ENCODE data around the gene C3orf49.
A peak's percentile ranks its signal among the peaks of the same experiment; 100 is the strongest.

Gene C3orf49

DNA sequence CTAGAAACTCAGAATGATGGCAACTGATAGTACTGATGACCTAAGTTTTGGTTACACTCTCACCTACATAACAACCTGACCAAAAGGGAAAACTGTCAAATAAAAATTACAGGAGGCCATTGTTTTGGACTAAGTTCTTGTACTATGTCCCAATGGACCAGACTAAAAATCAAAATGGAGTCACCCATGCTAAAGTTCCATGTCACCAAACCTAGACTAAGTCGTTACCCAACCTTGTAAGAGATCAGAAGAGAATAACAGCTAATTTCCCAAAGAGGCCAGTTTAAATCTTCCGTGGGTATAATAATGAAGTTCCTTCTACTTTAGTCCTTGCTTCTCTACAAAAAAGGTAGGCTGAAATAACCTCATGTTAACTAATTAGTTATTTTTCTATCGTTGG, 32.2 kb downstream of the C3orf49 start:
- DNase-seq (ENCODE audit: low spot score) = no peak

DNA sequence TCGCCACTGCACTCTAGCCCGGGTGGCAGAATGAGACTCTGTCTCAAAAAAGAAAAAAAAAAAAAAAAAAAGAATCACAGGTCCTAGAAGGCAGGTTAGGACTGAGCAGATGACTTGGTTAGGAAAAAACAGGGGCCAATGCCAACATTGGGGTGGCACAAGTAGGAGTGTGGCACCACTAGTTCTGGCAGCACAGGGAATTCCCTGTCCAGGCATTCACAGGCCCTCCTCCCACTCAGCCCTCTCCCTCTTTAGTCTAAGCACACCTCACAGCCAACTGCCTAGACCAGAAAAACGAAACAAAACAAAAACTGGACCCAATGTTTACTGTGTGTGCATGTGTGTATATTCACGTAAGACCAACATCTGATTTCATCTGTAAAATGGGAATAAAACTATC, 34.0 kb downstream of the C3orf49 start:
- no peak for DNase-seq (ENCODE audit: low spot score)

- no peak for DNase-seq (ENCODE audit: low spot score)
These were observed 36.3 kb downstream of the C3orf49 start for GRCh38 chr3:63855333-63855940.

GRCh38 chr3:63857311-63857710, 38.2 kb downstream of the C3orf49 start:
- no peak for DNase-seq (ENCODE audit: low spot score)

DNA sequence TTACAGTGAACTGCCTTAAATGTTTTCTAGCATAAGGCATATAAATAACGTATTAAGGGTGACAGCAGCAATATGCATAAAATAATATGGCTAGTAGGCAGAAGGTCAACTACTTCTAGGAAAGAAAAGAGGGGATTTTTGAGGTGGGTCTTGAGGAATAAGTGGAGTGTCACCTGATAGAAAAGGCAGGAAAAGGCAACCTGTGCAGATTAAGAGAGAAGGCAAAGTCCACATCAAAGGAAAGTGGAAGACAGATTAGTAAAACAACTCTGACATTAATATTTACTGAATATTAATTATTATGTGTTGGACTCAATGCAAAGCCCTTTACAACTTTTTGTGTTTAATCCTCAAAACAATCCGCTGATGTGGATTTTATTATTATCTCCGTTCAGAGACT, 41.7 kb downstream of the C3orf49 start:
- no peak for DNase-seq (ENCODE audit: low spot score)

DNA sequence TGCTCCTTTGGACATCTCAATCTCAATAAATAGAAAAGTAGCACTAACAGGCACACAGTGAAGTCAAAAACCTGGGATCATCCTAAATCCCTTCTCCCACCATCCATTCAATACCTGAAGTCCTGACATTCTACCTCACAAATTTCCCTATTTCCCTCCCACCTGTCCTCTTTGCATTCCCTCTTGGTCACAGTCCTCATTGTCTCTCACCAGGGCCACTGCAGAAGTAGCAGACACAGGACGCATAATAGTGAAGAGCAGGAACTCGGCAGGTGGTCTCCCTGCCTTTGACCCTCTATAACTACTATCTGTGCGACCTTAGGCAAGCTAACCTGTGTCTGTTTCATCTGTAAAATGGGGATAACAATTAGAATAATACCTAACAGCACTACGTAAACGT, 42.2 kb downstream of the C3orf49 start:
- DNase-seq (ENCODE audit: low spot score) = no peak

- peak; percentile 10 for DNase-seq (ENCODE audit: low spot score)
These were observed 43.7 kb downstream of the C3orf49 start for GRCh38 chr3:63862804-63863149.

GRCh38 chr3:63863150-63864007, 44.3 kb downstream of the C3orf49 start, which contains the start of the genes ATXN7 and THOC7:
Gene ATXN7 (plus strand): TSS chr3:63863867. CDS start chr3:63912599, 48,732 bp downstream.
Gene THOC7 (minus strand): TSS chr3:63863805. CDS start chr3:63863790, 15 bp downstream.
- peak; percentile 78 for DNase-seq (ENCODE audit: low spot score)

DNA sequence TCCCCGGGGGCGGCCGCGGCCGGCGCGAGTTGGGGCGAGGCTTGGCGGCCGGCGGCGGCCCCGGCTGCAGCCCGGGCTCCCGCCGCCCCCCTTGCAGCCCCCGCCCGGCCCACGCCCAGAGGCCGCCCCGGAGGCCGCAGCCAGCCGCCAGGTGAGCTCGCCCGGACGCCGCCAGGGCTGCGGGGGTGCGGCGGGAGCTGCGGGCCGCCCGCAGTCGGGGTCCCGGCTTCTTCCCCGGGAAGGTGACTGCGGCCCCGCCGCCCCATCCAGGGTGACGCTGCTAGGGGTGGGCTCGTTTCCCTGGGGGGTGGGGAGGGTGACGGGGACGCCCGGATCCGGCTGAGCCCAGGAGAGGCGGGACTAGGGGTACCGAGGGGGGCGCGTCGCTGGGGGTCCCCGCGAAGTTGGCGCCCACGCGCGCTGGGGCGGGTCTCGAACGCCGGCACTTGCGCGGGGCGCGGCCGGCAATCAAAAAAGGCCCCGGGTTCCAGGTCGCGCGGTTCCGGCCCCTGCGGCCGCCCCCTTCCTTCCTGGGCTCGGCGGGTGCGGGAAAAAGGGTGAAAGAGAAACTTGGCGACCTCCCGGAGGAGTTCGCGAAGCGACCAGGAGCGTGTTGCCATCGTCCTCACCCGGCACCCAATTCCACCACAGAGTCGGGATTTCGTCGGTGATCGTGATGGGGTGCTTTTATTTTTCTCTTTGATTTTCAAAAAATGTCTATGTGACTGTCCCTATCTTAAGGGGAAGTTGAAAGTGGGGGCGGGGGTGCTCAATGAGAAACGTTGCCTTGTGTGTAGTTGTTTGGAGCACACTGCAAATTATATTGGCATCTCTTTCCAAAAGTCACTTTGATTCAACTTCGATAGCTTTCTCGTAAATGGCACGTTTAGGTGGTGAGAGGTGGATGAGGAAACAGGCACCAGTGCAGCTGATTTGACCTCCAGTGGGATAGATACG, 45.2 kb downstream of the C3orf49 start:
- peak; percentile 57 for DNase-seq (ENCODE audit: low spot score)

DNA sequence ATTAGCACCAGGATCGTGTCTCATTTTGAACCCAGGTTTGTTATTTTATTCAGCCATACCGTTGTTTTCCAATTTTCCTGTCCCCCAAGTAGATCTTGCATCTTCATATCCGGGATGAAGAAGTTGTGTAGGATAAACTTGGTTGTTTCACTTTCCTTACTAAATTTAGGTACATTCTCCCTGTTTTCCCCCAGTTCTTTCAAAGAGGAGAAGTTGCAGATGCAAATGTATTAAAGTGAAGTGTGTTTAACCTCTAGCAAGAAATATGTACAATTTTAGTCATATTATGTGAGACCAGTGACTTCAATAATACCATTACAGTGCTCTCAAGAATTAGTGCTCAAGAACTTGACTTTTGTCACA, 45.8 kb downstream of the C3orf49 start:
- DNase-seq (ENCODE audit: low spot score) = no peak

DNA sequence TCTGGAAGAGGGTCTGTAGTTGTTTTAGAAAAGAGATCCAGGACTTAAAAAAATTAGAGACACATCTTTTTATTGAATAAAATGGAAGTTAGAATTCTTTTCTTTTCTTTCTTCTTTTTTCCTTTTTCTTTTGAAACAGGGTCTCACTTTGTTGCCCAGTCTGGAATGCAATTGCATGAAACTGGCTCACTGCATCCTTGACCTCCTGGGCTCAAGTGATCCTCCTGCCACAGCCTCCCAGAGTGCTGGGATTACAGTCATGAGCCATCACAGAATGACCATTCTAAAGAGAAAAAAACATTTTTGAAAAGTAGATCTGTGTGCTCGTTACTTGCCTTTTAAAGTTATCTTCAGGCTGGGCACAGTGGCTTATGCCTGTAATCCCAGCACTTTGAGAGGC, 48.1 kb downstream of the C3orf49 start:
- no peak for DNase-seq (ENCODE audit: low spot score)

GRCh38 chr3:63869940-63870614, 51.0 kb downstream of the C3orf49 start:
- no peak for DNase-seq (ENCODE audit: low spot score)

DNA sequence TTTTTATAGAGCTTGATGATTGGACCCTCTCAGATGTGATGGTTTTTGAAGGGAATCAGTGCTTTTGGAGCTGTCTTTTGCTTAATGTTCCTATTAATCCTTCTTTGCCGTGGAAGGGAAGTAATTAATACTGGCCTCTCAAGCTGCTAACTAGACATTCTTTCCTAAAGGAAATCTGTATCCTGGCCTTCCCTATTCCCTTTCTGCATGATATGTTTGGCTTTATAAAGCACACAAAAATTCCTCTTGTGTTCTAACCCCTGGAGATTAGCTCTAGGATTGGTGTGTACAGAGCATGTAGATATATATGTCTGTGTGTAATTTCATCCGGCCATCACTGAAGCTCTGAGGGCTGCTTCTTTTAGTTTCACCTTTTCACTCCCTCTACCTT, 51.5 kb downstream of the C3orf49 start:
- DNase-seq (ENCODE audit: low spot score) = no peak

DNA sequence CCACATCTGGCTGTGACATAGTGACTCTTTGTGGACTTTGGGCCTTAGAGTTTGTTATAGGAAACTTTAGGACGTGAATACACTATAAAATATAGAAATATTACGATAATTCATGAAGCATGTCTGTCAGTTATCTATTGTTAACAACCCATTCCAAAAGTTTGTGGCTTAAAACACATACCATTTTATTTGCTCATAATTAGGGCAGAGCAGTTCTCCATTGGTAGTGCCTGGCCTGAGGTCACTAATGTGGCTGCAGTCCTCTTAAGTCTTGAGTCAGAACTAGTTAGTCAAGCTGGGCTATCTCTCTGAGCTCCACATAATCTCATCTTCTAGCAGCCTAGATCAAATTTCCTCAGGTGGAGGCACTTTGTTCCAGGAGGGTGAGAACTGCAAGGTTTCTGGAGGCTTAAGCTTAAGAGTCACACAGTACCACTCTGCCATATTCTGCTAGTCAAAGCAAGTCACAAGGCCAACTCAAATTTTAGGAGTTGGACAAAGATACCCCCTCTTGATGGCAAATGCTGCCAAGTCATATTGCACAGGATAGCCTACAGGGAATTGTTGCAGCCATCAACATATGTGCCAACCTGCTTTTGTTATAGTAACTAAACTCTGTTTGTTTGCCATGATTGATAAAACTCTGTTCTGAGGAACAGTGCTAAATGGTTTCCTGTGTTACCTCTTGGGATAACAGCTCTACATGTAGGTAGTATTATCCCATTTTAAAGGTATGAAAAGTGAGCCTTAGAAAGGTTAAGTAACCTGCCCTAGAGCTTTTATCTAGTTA, 53.2 kb downstream of the C3orf49 start:
- DNase-seq (ENCODE audit: low spot score) = no peak

DNA sequence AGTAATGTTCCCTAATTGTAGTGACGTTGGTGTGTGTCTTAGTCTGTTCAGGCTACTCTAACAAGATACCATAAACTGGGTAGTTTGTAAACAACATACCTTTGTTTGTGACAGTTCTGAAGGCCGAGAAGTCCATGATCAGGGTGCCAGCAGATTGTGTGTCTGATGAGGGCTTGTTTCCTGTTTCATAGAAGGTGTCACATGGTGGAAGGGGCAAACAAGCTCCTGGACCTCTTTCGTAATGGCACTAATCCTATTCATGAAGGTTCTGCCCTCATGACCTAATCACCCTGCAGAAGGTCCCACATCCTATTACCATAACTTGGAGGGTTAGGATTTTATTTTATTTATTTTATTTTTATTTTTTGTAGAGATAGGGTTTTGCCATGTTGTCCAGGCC, 55.7 kb downstream of the C3orf49 start:
- no peak for DNase-seq (ENCODE audit: low spot score)

- DNase-seq (ENCODE audit: low spot score) = no peak
These were observed 56.4 kb downstream of the C3orf49 start for GRCh38 chr3:63875510-63875909.

DNA sequence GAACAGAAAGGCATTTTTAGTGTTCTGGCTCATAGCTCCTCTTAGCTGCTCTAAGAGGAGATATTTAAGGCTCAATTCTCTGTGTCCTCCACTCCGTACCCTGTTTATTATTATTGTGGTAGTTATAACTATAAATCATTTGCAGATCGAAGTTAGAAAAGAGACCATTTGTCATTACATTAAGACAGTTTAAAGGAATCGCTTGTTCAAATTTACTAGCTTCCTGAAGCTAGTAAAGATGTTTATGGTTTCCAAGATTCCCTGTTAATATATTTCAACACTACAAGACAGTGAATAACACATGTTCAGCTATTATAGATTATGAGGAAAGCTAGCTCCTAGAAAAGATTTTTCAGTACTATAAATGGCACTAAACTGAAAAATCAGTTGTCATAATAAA, 57.2 kb downstream of the C3orf49 start:
- no peak for DNase-seq (ENCODE audit: low spot score)

DNA sequence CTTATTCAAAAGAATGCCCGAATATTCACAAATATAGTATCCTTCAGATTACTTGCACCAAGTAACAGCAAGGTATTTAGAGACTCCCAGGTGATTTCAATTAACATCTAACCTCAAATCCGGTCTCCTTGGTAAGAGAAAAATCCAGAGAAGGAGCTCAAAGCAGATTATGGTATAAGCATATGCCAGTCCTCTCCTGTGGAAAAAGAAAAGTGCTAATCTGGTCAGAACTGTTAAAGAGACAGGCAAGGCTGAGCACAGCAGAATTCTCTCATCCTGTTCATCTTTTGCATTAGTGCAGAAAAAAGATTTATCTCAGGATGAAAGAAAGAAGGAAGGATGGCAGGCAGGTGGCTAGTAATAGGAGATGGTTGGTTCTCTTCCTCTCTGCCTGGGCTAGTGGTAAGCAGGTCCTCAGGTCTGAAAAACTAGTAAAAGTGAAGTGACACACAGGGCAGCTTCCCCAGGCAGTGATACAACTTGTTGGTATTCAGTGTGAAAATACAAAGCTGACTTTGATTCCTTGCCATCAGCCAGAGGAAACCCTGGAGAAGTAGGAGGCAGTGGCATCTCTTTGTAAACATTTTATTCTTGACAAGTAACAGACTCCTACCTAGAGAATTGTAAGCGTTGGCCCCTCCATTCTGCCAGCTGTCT, 58.8 kb downstream of the C3orf49 start:
- no peak for DNase-seq (ENCODE audit: low spot score)

- no peak for DNase-seq (ENCODE audit: low spot score)
These were observed 59.4 kb downstream of the C3orf49 start for GRCh38 chr3:63878394-63879060.

- DNase-seq (ENCODE audit: low spot score) = no peak
These were observed 61.6 kb downstream of the C3orf49 start for GRCh38 chr3:63880653-63881052.
